GM21786 (cell line): ENCODE data around the gene OLFML2A.

Source experiments
- ATAC-seq: cut with Tn5 transposase; IDR thresholded peaks from one replicate; pipeline ENCODE4 v1.9.1; 2021; ENCODE audit not compliant: unreplicated experiment

The OLFML2A gene

GRCh38 chr9:124794902-124795491, 18.1 kb downstream of the OLFML2A start:
- ATAC-seq, result no peak

GRCh38 chr9:124795881-124796431, 19.0 kb downstream of the OLFML2A start:
- ATAC-seq, result no peak

- no peak for ATAC-seq
Measured at GRCh38 chr9:124797343-124798103, 20.6 kb downstream of the OLFML2A start.

GRCh38 chr9:124799274-124800006, 22.5 kb downstream of the OLFML2A start:
- no peak for ATAC-seq

- no peak for ATAC-seq
Measured at GRCh38 chr9:124800306-124801259, 23.6 kb downstream of the OLFML2A start.

DNA sequence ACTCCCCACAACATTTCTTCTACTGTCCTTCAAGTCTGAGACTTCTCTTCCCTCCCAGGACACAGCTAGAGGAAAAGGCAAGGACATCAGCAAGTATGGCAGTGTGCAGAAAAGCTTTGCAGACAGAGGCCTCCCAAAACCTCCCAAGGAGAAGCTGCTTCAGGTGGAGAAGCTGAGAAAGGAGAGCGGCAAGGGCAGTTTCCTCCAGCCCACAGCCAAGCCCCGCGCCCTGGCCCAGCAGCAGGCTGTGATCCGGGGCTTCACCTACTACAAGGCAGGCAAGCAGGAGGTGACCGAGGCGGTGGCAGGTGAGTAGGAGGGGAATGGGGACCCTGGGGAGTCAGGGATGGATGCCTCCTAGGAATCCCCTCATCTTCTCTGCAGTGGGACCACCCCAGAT, 24.4 kb downstream of the OLFML2A start:
- ATAC-seq, result no peak

DNA sequence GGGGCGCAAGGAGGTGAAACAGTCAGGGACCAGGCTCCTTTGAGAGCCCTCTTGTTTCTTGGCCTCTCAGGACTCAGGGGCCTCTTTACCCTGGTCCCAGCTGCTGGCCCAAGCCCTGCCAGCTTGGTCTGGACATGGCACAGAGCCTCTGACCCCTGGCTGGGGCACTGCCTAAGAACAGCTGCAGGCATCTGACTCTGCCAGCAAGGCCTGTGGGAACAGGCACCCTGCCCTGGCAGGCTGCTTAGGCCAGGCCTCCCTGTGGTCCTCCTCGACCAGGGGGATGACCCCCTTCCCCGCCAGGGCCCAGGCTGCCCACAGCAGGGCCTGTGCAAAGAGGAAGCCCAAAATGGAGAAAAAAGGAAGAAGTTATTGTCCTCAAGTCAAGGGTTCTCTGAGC, 25.5 kb downstream of the OLFML2A start:
- ATAC-seq, result no peak

GRCh38 chr9:124803911-124804310, 27.0 kb downstream of the OLFML2A start:
- no peak for ATAC-seq

GRCh38 chr9:124805186-124805585, 28.3 kb downstream of the OLFML2A start:
- ATAC-seq, result no peak

- ATAC-seq, result no peak
Measured at GRCh38 chr9:124808246-124808956, 31.5 kb downstream of the OLFML2A start.

- ATAC-seq, result no peak
Measured at GRCh38 chr9:124809211-124809610, 32.3 kb downstream of the OLFML2A start.

DNA sequence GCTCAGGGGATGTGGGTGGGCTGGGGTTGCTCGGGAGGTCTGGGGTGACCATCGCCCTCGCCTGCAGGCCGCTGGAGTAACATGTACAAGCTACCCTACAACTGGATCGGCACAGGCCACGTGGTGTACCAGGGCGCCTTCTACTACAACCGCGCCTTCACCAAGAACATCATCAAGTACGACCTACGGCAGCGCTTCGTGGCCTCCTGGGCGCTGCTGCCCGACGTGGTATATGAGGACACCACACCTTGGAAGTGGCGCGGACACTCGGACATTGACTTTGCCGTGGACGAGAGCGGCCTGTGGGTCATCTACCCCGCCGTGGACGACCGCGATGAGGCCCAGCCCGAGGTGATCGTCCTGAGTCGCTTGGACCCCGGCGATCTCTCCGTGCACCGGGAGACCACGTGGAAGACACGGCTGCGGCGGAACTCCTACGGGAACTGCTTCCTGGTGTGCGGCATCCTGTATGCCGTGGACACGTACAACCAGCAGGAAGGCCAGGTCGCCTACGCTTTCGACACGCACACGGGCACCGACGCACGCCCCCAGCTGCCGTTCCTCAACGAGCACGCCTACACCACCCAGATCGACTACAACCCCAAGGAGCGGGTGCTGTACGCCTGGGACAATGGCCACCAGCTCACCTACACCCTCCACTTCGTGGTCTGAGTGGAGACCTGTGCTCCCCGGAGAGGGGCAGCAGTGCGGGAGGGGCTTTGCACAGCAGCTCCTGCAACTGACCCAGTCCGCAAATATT, 33.0 kb downstream of the OLFML2A start:
- ATAC-seq, result no peak

DNA sequence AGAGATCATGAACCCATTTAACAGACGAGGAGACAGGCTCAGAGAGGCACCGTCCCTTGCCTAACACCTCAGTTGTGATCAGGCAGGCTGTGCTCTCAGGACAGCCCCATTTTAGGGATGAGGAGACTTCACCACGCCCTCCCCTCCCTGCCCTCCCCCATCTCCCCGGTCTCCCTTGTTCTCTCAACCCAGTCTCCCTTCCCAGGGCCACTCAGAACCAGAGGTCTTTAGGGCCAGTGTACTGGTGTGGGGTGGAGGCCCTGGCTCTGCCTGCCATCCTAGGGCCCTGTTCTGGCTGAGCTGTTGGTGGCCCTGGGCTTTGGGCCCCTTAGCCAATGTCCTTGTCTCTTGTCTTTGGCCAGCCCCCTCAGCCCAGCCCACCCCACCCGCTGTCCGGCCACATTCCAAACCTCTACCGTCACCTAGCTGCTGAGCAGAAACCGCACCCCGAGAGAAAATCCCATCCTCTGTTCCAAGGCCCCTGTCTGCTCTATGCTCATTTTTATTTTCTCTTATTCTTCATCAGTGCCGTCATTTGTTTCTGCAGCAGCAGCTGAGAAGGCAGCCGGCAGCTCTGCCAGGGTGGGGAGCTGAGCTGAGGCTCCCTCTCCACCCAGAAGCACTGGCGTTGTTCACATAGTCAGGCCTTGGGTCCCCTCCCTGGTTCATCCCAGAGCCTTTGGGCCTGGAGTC, 33.9 kb downstream of the OLFML2A start:
- no peak for ATAC-seq

DNA sequence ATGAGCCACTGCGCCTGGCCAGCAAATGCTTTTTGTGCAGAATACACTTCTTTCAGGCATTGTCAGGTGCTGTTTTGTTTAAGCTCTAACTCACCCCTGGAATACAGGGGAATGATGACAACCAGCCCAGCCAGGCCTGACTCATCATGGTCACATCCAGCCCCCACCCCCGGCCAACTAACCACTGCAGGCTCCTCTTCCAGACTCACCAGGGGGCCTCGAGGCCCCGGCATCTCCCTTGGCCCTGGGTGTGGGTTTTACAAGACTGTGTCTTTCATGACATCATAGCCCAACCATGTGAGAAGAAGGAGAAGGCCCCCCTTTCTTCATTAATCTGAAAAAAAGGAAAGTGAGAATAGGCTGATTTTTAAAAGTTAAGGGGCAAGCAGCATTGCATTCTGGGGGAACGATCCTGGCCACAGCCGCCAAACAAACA, 35.5 kb downstream of the OLFML2A start:
- ATAC-seq, result no peak

DNA sequence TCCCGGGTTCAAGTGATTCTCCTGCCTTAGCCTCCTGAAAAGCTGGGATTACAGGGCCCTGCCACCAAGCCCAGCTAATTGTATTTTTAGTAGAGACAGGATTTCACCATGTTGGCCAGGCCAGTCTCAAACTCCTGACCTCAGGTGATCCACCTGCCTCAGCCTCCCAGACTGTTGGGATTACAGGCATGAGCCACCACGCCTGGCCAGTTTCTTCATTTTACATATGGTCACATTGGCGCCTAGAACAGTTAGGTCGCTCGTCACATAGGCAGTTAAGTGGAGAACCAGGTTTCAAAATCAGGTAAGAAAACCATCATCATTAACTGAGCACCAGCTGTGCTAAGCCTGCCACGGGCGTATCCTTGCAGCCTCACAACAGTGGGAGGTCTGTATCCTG, 36.1 kb downstream of the OLFML2A start:
- no peak for ATAC-seq

DNA sequence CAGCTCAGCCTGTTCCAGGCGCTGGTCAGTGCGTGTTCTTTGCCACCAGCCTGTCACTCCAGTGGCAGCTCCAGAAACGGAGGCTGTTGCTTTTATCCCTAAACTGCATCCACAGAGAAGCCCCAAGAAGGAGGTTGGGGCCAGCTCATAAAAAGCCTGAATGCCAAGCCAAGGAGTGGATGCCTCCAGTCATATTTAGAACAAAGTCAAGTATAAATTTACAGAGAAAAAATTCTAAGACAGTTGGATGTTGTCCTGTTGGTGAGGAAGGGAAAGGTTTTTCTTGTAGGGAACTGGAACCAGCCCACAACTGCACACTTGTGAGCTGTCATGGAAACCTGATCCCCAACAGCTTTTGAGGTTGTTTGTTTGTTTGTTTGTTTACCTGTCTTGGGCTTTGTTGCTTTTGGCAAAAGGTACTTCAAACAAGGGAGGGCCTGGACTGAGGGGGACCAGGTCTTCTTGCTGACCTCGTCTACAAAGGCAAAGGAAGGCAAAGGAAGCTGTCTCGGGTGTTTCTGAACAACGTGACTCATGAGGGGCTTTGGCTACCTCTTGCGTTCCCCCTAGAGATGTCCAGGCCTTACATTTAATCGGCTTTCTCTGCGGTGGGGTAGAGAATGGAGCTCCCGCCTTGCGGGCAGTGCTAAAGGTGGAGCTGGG, 36.7 kb downstream of the OLFML2A start:
- ATAC-seq, result no peak

- ATAC-seq, result no peak
Measured at GRCh38 chr9:124814164-124814535, 37.2 kb downstream of the OLFML2A start.

DNA sequence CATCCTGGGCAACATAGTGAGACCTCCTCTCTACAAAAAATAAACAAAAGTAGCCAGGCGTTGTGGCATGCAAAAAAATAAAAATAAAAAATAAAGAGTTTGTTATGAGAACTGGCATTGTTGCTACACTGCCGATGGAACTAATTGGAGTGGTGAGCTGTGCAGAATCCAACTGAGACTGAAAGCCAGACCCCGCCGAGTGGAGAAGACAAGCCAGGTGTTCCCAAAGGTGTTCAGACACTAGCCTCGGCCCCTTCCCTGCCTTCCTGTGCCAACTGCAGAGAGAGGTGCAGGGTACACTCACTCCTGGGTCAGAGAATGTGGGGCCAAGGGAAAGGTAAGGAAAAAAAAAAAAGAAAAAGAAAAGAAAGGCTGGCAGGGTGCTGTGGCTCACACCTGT, 38.7 kb downstream of the OLFML2A start:
- ATAC-seq, result no peak
